Activated CD4-positive, alpha-beta T cell treated with anti-CD3 and anti-CD28 coated beads for 1 hour (primary cell): ENCODE measurements around the gene KRTAP4-9.
"Not testable (repeated sequence)": the region's sequence is repeated elsewhere in the genome, so short reads cannot be mapped to it uniquely, and the experiment has no call there.

Source experiments
- DNase-seq: peaks from one replicate; pipeline ENCODE4 v3.0.0-alpha.2; 2020

The KRTAP4-9 gene

GRCh38 chr17:41133880-41134735 is 28.9 kb downstream of the KRTAP4-9 start:
- no peak for DNase-seq

GRCh38 chr17:41139865-41140264 is 34.7 kb downstream of the KRTAP4-9 start:
- not testable (repeated sequence) for DNase-seq

- no peak for DNase-seq
Observed at GRCh38 chr17:41140360-41141131, 35.4 kb downstream of the KRTAP4-9 start, which contains the start of gene KRTAP4-6. Gene KRTAP4-6 (minus strand): TSS chr17:41140544. CDS start chr17:41140487, 57 bp downstream.

- no peak for DNase-seq
Observed at GRCh38 chr17:41141361-41141760, 36.2 kb downstream of the KRTAP4-9 start.

GRCh38 chr17:41144846-41145245 is 39.7 kb downstream of the KRTAP4-9 start:
- no peak for DNase-seq

- DNase-seq: no peak
Observed at GRCh38 chr17:41145261-41145660, 40.1 kb downstream of the KRTAP4-9 start.

- DNase-seq: no peak
Observed at GRCh38 chr17:41147531-41148204, 42.5 kb downstream of the KRTAP4-9 start.

GRCh38 chr17:41148971-41149651 is 43.9 kb downstream of the KRTAP4-9 start:
- not testable (repeated sequence) for DNase-seq

- DNase-seq: no peak
Observed at GRCh38 chr17:41149652-41149985, 44.4 kb downstream of the KRTAP4-9 start, which contains the start of gene KRTAP4-5. Gene KRTAP4-5 (minus strand): TSS chr17:41149825. CDS start chr17:41149767, 58 bp downstream.

GRCh38 chr17:41150026-41150425 is 44.8 kb downstream of the KRTAP4-9 start:
- no peak for DNase-seq

GRCh38 chr17:41151525-41151924 is 46.3 kb downstream of the KRTAP4-9 start:
- no peak for DNase-seq

- no peak for DNase-seq
Observed at GRCh38 chr17:41153856-41154255, 48.7 kb downstream of the KRTAP4-9 start.
